Vagina (tissue), 2 donors: ENCODE results near the gene RPL7L1. TPM values are rescaled to one million over a fixed set of nuclear protein-coding genes. Genes with fewer than 3 reads are reported as not detected.

Experiments used
- DNase-seq, 2 donors: peaks; one replicate each; pipeline ENCODE4 v3.0.0-alpha.2; 2017; ENCODE audit errors: extremely low spot score in 2 of 2
- H3K27ac ChIP-seq: fragments of 200-600 bp; sonication (generic); one replicate; pipeline ENCODE4 v1.5.1; 2019
- H3K27me3 ChIP-seq: fragments of 200-600 bp; sonication (generic); one replicate; pipeline ENCODE4 v1.5.1; 2019
- H3K36me3 ChIP-seq, 2 donors: fragments of 200-600 bp; sonication (generic); one replicate each; pipeline ENCODE4 v1.5.1; 2017 to 2019
- H3K4me1 ChIP-seq: fragments of 200-600 bp; sonication (generic); one replicate; pipeline ENCODE4 v1.5.1; 2019
- H3K4me3 ChIP-seq, 2 donors: fragments of 200-600 bp; sonication (generic); 1 replicate in 1 of 2; 2 replicates in 1 of 2; pipeline ENCODE4 v1.5.1; 2016 to 2019
- H3K9me3 ChIP-seq: fragments of 200-600 bp; sonication (generic); one replicate; pipeline ENCODE4 v1.5.1; 2019
- POLR2A ChIP-seq, 2 donors: fragments of 450-650 bp; IDR thresholded peaks; one replicate each; pipeline ENCODE4 v1.6.1; 2017; ENCODE audit warnings: antibody characterized with exemption in 2 of 2, mild to moderate bottlenecking in 2 of 2, moderate library complexity in 2 of 2
- POLR2AphosphoS5 ChIP-seq, 2 donors: sonication (generic); formaldehyde crosslinking; IDR thresholded peaks; one replicate each; pipeline ENCODE4 v1.9.0; 2017; ENCODE audit warnings: antibody characterized with exemption in 2 of 2, mild to moderate bottlenecking in 2 of 2, low read depth in 1 of 2; ENCODE audit not compliant: insufficient read depth in 1 of 2
- intact Hi-C: fragments of 100-400 bp; cut with DNase I; formaldehyde crosslinking; loops from one replicate; pipeline ENCODE4 v1.15.1; 2023
- total RNA-seq: library from RNA; depleted of rRNA; stranded (reverse); fragments of >200 nt; gene quantifications from one replicate; pipeline ENCODE4 v1.2.3, GENCODE V29; 2016
- TF ChIP-seq, protein P1 (sequence below), 3 experiments: fragments of 450-650 bp in 2 of 3; fragments of 200-600 bp in 1 of 3; sonication (generic) in 1 of 3; IDR thresholded peaks; one replicate each; pipeline ENCODE4 v1.5.1; 2017 to 2019; ENCODE audit warnings: antibody characterized with exemption in 3 of 3, mild to moderate bottlenecking in 2 of 3, moderate library complexity in 2 of 3

RPL7L1 gene
- total RNA-seq, 1 donor from 2014 or later, result 55.7 TPM

DNA sequence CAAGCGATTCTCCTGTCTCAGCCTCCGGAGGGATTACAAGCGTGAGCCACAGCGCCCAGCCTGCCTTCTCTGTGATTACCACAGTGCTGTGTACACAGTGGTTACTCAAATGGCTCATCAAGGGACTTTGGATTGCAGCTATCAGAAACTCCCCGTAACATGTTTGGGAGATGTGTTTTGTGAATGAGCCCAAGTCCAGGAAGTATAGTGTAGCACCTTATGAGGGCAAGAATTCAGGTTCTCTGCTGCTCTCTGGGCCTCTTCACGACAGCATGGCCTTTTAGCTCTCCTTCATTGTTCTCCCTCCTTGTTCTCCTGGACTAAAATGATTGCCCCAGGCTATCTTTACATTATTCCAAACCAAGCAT, 34.1 kb upstream of the RPL7L1 start:
- H3K4me1 ChIP-seq, result no peaks in the 10 kb centered on the region
- TF ChIP-seq POLR2A (IDR thresholded peaks at IDR 0.05), result no peak
- TF ChIP-seq, protein P1, sequence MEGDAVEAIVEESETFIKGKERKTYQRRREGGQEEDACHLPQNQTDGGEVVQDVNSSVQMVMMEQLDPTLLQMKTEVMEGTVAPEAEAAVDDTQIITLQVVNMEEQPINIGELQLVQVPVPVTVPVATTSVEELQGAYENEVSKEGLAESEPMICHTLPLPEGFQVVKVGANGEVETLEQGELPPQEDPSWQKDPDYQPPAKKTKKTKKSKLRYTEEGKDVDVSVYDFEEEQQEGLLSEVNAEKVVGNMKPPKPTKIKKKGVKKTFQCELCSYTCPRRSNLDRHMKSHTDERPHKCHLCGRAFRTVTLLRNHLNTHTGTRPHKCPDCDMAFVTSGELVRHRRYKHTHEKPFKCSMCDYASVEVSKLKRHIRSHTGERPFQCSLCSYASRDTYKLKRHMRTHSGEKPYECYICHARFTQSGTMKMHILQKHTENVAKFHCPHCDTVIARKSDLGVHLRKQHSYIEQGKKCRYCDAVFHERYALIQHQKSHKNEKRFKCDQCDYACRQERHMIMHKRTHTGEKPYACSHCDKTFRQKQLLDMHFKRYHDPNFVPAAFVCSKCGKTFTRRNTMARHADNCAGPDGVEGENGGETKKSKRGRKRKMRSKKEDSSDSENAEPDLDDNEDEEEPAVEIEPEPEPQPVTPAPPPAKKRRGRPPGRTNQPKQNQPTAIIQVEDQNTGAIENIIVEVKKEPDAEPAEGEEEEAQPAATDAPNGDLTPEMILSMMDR (IDR thresholded peaks at IDR 0.05), result no peak
- no peak for TF ChIP-seq POLR2AphosphoS5 (IDR thresholded peaks at IDR 0.05; ENCODE audit: insufficient read depth in 1 of 2, low read depth in 1 of 2)
- intact Hi-C loops, result no loop called here

DNA sequence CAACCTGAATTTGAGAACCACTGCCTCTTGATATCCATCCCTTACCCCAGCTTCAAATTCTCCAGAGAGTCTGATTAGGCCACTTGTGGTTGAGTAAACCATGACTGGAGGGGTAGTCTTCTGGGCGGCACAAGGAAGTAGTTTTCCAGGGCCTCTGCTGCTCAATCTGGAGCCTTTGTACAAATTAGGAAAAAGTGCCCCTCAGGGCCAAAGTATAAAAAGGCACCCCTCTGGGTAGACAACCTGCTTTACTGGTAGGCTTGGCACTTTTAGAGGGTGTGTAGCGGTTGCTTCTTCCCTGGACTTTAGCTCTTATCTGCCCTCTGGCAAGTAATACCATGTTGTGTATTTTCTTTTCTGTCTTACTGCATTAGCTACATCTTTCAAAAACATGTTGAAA, 32.9 kb upstream of the RPL7L1 start:
- Histone ChIP-seq H3K27me3 (no peaks in the 10 kb centered on the region), H3K4me1 (no peaks in the 10 kb centered on the region), H3K36me3 (no peaks in the 10 kb centered on the region), H3K9me3 (no peaks in the 10 kb centered on the region), H3K4me3 (no peak overlapping the region), H3K27ac (no peak overlapping the region)
- intact Hi-C loops, result no loop called here
- no peak for DNase-seq
- TF ChIP-seq POLR2AphosphoS5 (IDR thresholded peaks at IDR 0.05; ENCODE audit: insufficient read depth in 1 of 2, low read depth in 1 of 2) (no peak), POLR2A (IDR thresholded peaks at IDR 0.05) (no peak)
- TF ChIP-seq, protein P1 (IDR thresholded peaks at IDR 0.05), result no peak

More for the DNA sequence above, 34.1 kb upstream of the RPL7L1 start:
- no peaks in the 10 kb centered on the region for H3K36me3 ChIP-seq
- DNase-seq, result no peak
- H3K4me3 ChIP-seq, result no peak overlapping the region
- no peaks in the 10 kb centered on the region for H3K27me3 ChIP-seq
- H3K9me3 ChIP-seq, result no peaks in the 10 kb centered on the region
- no peak overlapping the region for H3K27ac ChIP-seq

DNA sequence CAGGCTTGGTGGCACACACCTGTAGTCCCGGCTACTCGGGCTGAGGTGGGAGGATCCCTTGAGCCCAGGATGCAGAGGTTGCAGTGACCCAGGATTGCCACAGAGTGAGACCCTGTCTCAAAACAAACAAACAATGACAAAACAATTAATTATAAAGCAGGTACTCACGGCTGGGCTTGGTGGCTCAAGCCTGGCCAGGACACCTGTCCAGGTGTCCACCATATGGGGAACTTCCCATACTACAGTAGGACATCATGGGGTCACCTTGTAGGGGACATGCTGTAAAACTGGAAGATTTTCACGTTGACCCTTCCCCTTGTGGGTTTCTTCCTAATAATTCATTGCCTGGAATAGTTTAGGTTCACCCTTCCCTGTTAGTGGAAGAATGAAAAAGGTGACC, 30.7 kb upstream of the RPL7L1 start:
- Histone ChIP-seq H3K36me3 (peaks cover 0 to 20% of the 10 kb centered on the region in 2 donors), H3K4me1 (no peaks in the 10 kb centered on the region), H3K27ac (no peak overlapping the region), H3K27me3 (no peaks in the 10 kb centered on the region), H3K9me3 (no peaks in the 10 kb centered on the region), H3K4me3 (no peak overlapping the region)
- TF ChIP-seq, protein P1 (IDR thresholded peaks at IDR 0.05), result no peak
- no peak for TF ChIP-seq POLR2AphosphoS5 (IDR thresholded peaks at IDR 0.05; ENCODE audit: insufficient read depth in 1 of 2, low read depth in 1 of 2)
- TF ChIP-seq POLR2A (IDR thresholded peaks at IDR 0.05), result no peak
- intact Hi-C loops, result no loop called here
- no peak for DNase-seq

DNA sequence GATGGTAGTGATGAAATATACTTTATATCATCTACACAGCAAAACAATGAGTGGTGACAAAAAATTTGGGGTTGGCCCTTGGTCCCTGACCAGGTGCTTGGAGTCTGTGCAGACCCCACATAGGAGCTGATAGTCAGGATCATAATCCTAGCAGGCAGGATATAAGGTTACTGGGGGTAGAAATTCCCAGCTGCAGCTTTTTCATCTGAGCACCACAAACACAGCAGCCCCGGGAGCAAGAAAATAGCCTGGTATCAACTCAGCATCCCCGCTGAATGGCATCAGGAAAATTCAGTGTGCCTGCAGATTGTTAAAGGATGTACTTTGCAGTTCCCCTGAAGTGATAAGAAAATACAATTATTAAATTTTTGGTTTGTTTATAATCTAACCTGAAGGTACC, 27.8 kb upstream of the RPL7L1 start:
- intact Hi-C loops, result no loop called here
- DNase-seq, result no peak
- Histone ChIP-seq H3K36me3 (peaks cover 4 to 43% of the 10 kb centered on the region in 2 donors), H3K4me1 (no peaks in the 10 kb centered on the region), H3K27me3 (no peaks in the 10 kb centered on the region), H3K27ac (no peak overlapping the region), H3K4me3 (no peak overlapping the region), H3K9me3 (no peaks in the 10 kb centered on the region)
- TF ChIP-seq POLR2AphosphoS5 (IDR thresholded peaks at IDR 0.05; ENCODE audit: insufficient read depth in 1 of 2, low read depth in 1 of 2), result no peak
- TF ChIP-seq, protein P1 (IDR thresholded peaks at IDR 0.05), result no peak
- no peak for TF ChIP-seq POLR2A (IDR thresholded peaks at IDR 0.05)

DNA sequence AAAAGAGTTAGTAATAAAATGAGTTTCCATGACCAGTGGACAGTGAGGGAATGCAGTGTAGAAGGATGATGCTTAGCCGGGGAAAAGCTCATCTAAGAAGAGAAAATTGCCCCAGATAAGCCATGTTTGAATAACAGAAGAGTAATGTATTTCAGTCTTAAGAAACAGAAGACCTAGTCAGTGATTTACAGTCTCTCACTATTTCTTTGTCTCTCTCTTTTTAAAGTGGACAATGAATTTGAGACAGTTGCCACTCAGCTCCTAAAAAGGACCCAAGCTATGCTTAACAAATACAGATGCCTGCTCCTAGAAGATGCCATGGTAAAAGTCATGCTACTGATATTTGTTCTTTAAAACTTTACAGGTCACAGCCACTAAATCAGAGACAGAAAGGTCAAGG, 19.4 kb upstream of the RPL7L1 start:
- TF ChIP-seq POLR2A (IDR thresholded peaks at IDR 0.05) (no peak), POLR2AphosphoS5 (IDR thresholded peaks at IDR 0.05; ENCODE audit: insufficient read depth in 1 of 2, low read depth in 1 of 2) (no peak)
- TF ChIP-seq, protein P1 (IDR thresholded peaks at IDR 0.05), result no peak
- Histone ChIP-seq H3K27ac (no peak overlapping the region), H3K36me3 (peaks cover 4 to 94% of the 10 kb centered on the region in 2 donors), H3K27me3 (no peaks in the 10 kb centered on the region), H3K9me3 (no peaks in the 10 kb centered on the region), H3K4me1 (no peaks in the 10 kb centered on the region), H3K4me3 (no peak overlapping the region)
- intact Hi-C loops, result no loop called here
- DNase-seq, result no peak
